K562 treated with DMSO at 1 percent for 48 hours (cell line): Measurements from ENCODE around the gene CWF19L1. TPM values are rescaled to one million over a fixed set of nuclear protein-coding genes. Genes with fewer than 3 reads are reported as not detected.

ENCODE experiments used
- total RNA-seq: library from RNA; unstranded; fragments of 300-600 nt; gene quantifications from 2 replicates; pipeline ENCODE4 v1.2.3, GENCODE V29; 2022; ENCODE audit warnings: low replicate concordance; ENCODE audit errors: extremely low read depth

The CWF19L1 gene
- total RNA-seq: not detected in 2 replicates

DNA sequence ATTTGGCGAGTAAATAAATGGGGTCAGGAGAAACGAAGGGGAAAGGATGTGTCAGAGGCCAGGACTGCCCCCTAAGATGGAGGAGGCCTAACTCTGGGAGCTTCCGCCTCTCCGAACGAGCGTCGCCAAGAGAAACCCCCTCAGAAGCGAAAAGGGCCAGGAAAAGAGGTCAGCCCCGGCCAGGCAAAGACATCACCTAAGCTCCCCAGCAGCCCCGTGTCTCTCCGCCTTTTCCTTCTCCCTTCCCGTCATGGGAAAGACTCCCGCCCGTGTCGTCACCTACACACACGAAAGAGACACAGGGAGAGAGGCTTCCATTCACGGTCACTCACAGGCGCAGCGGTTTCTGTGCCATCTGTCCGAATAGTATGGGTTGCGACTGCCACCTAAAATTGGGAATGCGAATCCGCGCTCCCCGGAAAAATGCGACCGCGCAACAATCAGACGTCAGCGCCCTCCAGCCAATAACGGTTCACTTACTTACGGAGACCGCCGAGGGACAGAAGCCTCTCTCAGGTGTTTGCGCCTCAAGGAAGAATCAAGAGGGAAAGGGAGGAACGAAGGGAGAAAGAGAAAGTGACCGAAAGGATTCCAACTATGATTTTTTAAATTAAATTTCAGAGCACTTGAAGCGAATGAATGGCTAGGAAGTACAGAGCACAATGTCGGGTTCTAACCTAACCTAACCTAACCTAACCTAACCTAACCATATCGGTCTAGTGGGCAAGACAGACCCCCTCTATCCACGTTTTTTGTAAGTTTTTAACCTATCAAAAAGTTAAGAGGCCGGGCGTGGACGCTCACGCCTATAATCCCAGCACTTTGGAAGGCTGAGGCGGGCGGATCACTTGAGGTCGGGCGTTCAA, at the start of gene CWF19L1:
Gene CWF19L1, minus strand, starts transcription at position 400 of the 866 bp plus-strand sequence. Its CDS starts 45 bp downstream, at position 355.

DNA sequence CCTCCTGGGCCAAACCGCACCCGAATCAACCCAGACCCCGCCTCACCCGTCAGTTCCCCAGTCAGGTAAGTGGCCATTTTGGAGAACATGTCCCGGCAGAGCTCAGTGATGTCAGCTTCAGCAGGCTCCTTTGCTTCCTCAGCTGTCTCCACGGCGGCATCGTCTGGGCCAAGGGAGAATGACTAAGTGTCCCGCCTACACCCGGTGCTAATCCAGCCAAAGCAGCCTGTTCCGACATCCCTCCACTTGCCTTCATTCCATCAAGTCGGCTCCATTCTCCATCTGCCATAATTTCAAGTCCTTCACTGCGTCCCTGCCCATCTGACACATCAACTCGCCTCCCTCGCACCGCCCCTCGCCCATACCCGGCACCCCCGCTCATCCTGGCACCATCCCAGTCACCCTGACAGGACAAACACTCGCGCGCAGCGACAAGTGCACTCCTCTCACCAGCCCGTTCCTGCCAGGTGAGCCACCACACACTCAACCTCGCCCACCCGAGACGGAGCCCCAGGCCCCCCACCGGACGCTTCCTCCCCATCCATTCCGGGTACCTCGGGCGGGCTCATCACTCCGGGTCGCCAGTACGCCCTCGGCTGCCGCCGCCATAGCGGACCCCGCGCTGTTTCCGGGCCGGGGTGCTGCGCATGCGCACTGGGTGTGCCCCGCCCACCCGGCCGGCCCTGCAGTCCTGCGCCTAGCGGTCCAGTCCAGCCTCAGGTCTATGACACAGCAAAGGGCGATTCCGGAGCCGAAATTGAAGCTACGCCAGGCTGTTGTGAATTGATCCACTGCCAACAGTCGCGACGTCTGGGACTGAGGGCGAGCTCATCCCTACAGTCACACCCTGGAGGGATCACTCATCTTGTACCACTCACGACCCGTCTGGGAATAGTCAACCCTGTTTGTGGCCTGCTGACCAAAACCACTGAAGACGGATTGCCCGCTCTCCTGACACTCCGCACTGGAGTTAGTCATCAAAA, 18.9 kb upstream of the CWF19L1 start, which contains the start of gene BLOC1S2:
Gene BLOC1S2, minus strand, starts transcription at position 630 of the 983 bp plus-strand sequence. Its CDS starts 21 bp downstream, at position 609.

DNA sequence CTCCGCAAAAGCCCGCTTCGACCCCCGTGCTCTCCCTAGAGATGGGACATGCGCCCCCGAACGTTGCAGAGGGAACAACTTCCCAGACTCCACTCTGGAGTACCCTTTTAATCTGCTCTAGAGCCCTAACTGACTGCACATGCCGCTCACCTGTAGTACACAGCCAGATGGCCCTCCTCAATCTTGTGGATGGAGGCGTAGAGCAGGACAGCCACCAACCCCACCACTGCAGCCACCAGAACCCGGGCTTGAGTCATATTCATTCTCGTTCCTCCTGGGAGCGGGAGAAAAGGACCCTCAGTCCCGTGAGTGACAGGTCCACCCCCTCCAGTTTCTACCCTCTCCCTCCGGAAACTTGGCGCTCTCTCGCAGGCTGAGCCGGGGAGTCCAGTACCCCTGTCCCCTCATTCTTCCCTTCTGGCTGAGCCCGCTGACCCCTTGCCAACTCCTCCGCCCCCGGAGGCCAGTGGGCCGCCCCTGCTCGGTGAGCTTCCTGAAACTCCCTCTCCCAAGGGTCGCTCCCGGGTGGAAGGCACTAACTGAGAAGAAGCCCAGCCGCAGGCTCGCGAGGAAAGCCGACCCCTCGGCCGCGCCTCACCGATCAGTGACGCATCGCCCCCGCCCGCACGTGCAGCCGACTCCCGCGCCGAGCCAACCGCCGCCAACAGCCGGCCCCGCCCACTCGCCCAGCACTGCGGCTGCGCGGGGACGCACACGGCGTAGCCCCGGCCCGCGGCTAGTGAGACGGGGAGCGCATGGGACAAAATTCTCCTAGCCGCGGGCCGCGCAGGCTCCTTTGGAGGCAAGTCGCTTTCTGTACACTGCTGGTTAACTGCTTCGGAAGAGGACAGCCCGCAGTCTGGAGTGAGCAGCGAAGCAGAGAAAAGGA, 81.8 kb downstream of the CWF19L1 start, which contains the start of gene ERLIN1:
Gene ERLIN1, minus strand, starts transcription at position 666 of the 889 bp plus-strand sequence. Its CDS starts 403 bp downstream, at position 263.

Other genes starting within 250 kb of the CWF19L1 start
- not detected in 2 replicates for gene CPN1, start 185.8 kb downstream of the CWF19L1 start, total RNA-seq
- not detected in 2 replicates for gene ERLIN1, start 81.6 kb downstream of the CWF19L1 start, total RNA-seq
- not detected in 2 replicates for gene CHUK, start 38.0 kb downstream of the CWF19L1 start, total RNA-seq
- not detected in 2 replicates for gene BLOC1S2, start 19.0 kb upstream of the CWF19L1 start, total RNA-seq
- gene PKD2L1, start 62.6 kb upstream of the CWF19L1 start, total RNA-seq: not detected in 2 replicates
- 65.9 TPM in 1 of 2 replicates, not detected in the other for gene SCD, start 79.6 kb upstream of the CWF19L1 start, total RNA-seq
- not detected in 2 replicates for gene WNT8B, start 195.4 kb upstream of the CWF19L1 start, total RNA-seq